Spleen (tissue), 11 donors: ENCODE data around the gene KMO. TPM values are rescaled to one million over a fixed set of nuclear protein-coding genes. Genes with fewer than 3 reads are reported as not detected.

Source experiments
- DNase-seq: peaks from one replicate; pipeline ENCODE4 v3.0.0-alpha.2; 2020
- H3K27ac ChIP-seq, 8 donors: fragments of 200-600 bp; sonication (generic) in 7 of 8; 1 replicate in 4 of 8; 2 replicates in 4 of 8; pipeline versions ENCODE4 v1.5.0 to v1.8.0; 2016 to 2021; ENCODE audit warnings: inconsistent platforms in 4 of 8, mild to moderate bottlenecking in 4 of 8, moderate library complexity in 1 of 8
- H3K27me3 ChIP-seq, 7 donors: fragments of 200-600 bp; sonication (generic) in 6 of 7; replicated peaks in 1 of 7; 1 replicate in 4 of 7; 2 replicates in 3 of 7; pipeline versions ENCODE4 v1.5.0 to v1.8.0; 2016 to 2021; ENCODE audit warnings: inconsistent platforms in 3 of 7, mild to moderate bottlenecking in 1 of 7
- H3K36me3 ChIP-seq, 6 donors: fragments of 200-600 bp; sonication (generic) in 5 of 6; 1 replicate in 4 of 6; 2 replicates in 2 of 6; pipeline versions ENCODE4 v1.5.0 to v1.8.0; 2016 to 2021; ENCODE audit warnings: inconsistent platforms in 2 of 6
- H3K4me1 ChIP-seq, 6 donors: fragments of 200-600 bp; sonication (generic) in 5 of 6; 1 replicate in 3 of 6; 2 replicates in 3 of 6; pipeline versions ENCODE4 v1.5.0 to v1.8.0; 2016 to 2021; ENCODE audit warnings: inconsistent platforms in 3 of 6
- H3K4me3 ChIP-seq, 8 donors: fragments of 200-600 bp; sonication (generic) in 7 of 8; 1 replicate in 4 of 8; 2 replicates in 4 of 8; pipeline versions ENCODE4 v1.5.0 to v1.8.0; 2016 to 2021; ENCODE audit warnings: inconsistent platforms in 4 of 8, mild to moderate bottlenecking in 4 of 8, moderate library complexity in 2 of 8
- H3K9me3 ChIP-seq, 8 donors: fragments of 200-600 bp; sonication (generic) in 7 of 8; 1 replicate in 4 of 8; 2 replicates in 4 of 8; pipeline versions ENCODE4 v1.5.0 to v1.8.0; 2016 to 2021; ENCODE audit warnings: inconsistent platforms in 4 of 8
- POLR2A ChIP-seq, 3 donors: fragments of 450-650 bp; IDR thresholded peaks; one replicate each; pipeline ENCODE4 v1.5.1; 2017; ENCODE audit warnings: antibody characterized with exemption in 3 of 3, mild to moderate bottlenecking in 1 of 3
- POLR2AphosphoS5 ChIP-seq, 3 donors: sonication (generic); formaldehyde crosslinking; IDR thresholded peaks; one replicate each; pipeline ENCODE4 v1.5.1; 2017; ENCODE audit warnings: antibody characterized with exemption in 3 of 3
- WGBS, 5 donors: extraction: QIAGEN DNeasy Blood & Tissue Kit in 3 of 5; methylation state at CpG; one replicate each; pipeline versions ENCODE4 v1.1.5 to v1.1.7; 2013 to 2018; 5-methylcytosine and 5-hydroxymethylcytosine counted together
- intact Hi-C: fragments of 100-400 bp; cut with DNase I; formaldehyde crosslinking; loops from one replicate; pipeline ENCODE4 v1.15.0; 2023; ENCODE audit warnings: low total_unique reads
- polyA plus RNA-seq, 3 donors: library from polyadenylated mRNA; stranded (reverse); fragments of 200-250 nt; gene quantifications; one replicate each; pipeline ENCODE4 v1.2.1, GENCODE V29; 2013
- total RNA-seq, 7 donors: library from RNA; depleted of rRNA in 3 of 7; stranded (reverse); fragments of >200 nt in 3 of 7; fragmentation: NEBNext Ultra II Directional in 4 of 7; extraction: Animal tissue kit (Norgen Biotek cat#: 25700) in 4 of 7; gene quantifications; one replicate each; pipeline versions ENCODE4 v1.1.0 to v1.2.1, GENCODE V29; 2016 to 2021
- TF ChIP-seq, protein P1 (sequence below), 11 experiments: fragments of 200-600 bp in 7 of 11; fragments of 450-650 bp in 4 of 11; sonication (generic) in 4 of 11; IDR thresholded peaks in 8 of 11; conservative IDR thresholded peaks in 3 of 11; 1 replicate in 7 of 11; 2 replicates in 4 of 11; pipeline versions ENCODE4 v1.4.0 to v1.8.0; 2016 to 2021; ENCODE audit warnings: antibody characterized with exemption in 11 of 11, inconsistent platforms in 4 of 11, mild to moderate bottlenecking in 1 of 11
- donor health status: healthy with polysubstance abuse.
- donor health status: DM: no; HTN: no; CAD: no; lungs with moderate emphysema.
- donor health status: DM: no; HTN: no; CAD: no.
- donor health status: Bipolar disorder and iron deficiency.
- donor health status: healthy.
- donor health status: DM: no; HTN: no; CAD: no.
- donor health status: DM: yes; HTN: yes; CAD: no.

Gene KMO
- total and polyA plus RNA-seq, 10 donors = 10.3 to 25.1 (median 15.2) TPM

DNA sequence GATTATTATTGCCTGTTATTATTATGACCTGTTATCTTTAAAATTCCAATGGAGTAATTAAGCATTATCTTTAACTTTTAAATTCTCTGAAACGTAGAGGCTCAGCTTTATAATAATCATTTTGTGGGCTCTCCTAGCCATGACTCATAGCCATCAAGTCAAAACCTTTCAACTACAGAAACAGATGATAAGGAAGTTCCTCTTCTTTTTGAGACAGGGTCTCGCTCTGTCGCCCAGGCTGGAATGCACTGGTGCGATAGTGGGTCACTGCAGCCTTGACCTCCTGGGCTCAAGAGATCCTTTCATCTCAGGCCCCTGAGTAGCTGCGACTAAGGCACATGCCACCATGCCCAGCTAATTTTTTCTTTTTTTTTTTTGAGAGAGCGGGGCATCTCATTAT is 64.5 kb downstream of the KMO start:
- no peaks in the 10 kb centered on the region for H3K9me3 ChIP-seq
- TF ChIP-seq POLR2A (IDR thresholded peaks at IDR 0.05) (no peak), POLR2AphosphoS5 (IDR thresholded peaks at IDR 0.05) (no peak)
- TF ChIP-seq, protein P1, sequence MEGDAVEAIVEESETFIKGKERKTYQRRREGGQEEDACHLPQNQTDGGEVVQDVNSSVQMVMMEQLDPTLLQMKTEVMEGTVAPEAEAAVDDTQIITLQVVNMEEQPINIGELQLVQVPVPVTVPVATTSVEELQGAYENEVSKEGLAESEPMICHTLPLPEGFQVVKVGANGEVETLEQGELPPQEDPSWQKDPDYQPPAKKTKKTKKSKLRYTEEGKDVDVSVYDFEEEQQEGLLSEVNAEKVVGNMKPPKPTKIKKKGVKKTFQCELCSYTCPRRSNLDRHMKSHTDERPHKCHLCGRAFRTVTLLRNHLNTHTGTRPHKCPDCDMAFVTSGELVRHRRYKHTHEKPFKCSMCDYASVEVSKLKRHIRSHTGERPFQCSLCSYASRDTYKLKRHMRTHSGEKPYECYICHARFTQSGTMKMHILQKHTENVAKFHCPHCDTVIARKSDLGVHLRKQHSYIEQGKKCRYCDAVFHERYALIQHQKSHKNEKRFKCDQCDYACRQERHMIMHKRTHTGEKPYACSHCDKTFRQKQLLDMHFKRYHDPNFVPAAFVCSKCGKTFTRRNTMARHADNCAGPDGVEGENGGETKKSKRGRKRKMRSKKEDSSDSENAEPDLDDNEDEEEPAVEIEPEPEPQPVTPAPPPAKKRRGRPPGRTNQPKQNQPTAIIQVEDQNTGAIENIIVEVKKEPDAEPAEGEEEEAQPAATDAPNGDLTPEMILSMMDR (IDR thresholded peaks at IDR 0.05 in 8 of 11, conservative IDR thresholded peaks at IDR 0.05 in 3 of 11) = no peak
- no peak overlapping the region for H3K4me3 ChIP-seq
- no peaks in the 10 kb centered on the region for H3K27me3 ChIP-seq
- no peak for DNase-seq
- H3K27ac ChIP-seq = no peak overlapping the region
- H3K36me3 ChIP-seq = peaks cover 0 to 39% (median 10%) of the 10 kb centered on the region in 6 donors
- intact Hi-C loops = no loop called here
- WGBS, 5 donors = 75 to 85% (median 83%) methylated on average over 6 of the region's 6 CpGs
- peaks cover 0 to 29% (median 8%) of the 10 kb centered on the region in 6 donors for H3K4me1 ChIP-seq

DNA sequence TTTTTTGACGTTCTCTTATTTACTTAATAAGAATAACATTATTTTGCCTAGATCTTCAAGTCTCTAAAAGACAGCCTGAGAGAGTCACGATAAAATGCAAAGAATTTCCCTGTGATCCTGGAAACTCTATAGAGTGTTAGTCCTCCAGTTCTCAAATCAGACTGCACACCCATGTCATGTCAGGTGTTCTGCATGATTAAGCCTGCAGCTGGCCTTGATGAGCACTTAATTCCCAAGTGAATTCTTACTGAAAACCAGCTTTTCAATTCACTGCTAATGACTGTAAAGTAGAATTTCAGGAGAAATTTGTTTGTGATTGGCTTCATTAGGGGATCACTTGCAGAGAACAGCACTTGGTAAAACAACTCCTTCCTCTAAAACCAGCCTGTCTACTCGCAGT is 66.1 kb downstream of the KMO start:
- no peak for DNase-seq
- Histone ChIP-seq H3K27me3 (no peaks in the 10 kb centered on the region), H3K27ac (no peak overlapping the region), H3K36me3 (peaks cover 0 to 48% (median 10%) of the 10 kb centered on the region in 6 donors), H3K4me3 (no peak overlapping the region), H3K9me3 (no peaks in the 10 kb centered on the region), H3K4me1 (peaks cover 0 to 29% (median 8%) of the 10 kb centered on the region in 6 donors)
- intact Hi-C loops = no loop called here
- 76 to 86% (median 80%) methylated on average over 3 of the region's 3 CpGs for WGBS, 5 donors
- TF ChIP-seq POLR2A (IDR thresholded peaks at IDR 0.05) = no peak
- TF ChIP-seq, protein P1 (IDR thresholded peaks at IDR 0.05 in 8 of 11, conservative IDR thresholded peaks at IDR 0.05 in 3 of 11) = no peak
- TF ChIP-seq POLR2AphosphoS5 (IDR thresholded peaks at IDR 0.05) = no peak

DNA sequence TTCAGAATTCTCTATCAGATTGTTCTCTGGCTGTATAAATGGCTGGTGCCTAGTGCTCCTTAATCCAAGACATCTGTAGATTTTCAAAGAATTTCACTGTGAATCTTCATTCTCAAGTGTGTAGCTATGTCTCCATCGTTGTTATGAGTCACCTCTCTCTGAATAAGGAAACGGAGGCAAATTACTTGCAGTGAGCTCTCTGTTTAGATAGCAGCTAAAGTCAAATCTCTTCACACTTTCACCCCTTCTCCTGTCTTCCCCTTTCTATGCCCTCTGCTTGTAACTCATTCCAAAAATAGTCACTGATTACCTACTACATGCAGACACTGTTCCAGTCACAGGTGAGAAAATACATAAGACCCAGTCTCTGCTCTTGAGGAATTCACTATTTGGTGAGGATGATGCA is 68.3 kb downstream of the KMO start:
- no peak for TF ChIP-seq POLR2A (IDR thresholded peaks at IDR 0.05)
- TF ChIP-seq, protein P1 (IDR thresholded peaks at IDR 0.05 in 8 of 11, conservative IDR thresholded peaks at IDR 0.05 in 3 of 11) = no peak
- TF ChIP-seq POLR2AphosphoS5 (IDR thresholded peaks at IDR 0.05) = no peak
- Histone ChIP-seq H3K27ac (peak overlapping the region in 3 of 8 donors; percentile 18 to 35 (median 34)), H3K36me3 (peaks cover 0 to 42% (median 2%) of the 10 kb centered on the region in 6 donors), H3K4me3 (no peak overlapping the region), H3K4me1 (peaks cover 0 to 29% (median 8%) of the 10 kb centered on the region in 6 donors), H3K9me3 (no peaks in the 10 kb centered on the region), H3K27me3 (no peaks in the 10 kb centered on the region)
- WGBS, 5 donors = 60 to 76% (median 63%) methylated on average over 2 of the region's 2 CpGs
- no peak for DNase-seq
- intact Hi-C loops = no loop called here

DNA sequence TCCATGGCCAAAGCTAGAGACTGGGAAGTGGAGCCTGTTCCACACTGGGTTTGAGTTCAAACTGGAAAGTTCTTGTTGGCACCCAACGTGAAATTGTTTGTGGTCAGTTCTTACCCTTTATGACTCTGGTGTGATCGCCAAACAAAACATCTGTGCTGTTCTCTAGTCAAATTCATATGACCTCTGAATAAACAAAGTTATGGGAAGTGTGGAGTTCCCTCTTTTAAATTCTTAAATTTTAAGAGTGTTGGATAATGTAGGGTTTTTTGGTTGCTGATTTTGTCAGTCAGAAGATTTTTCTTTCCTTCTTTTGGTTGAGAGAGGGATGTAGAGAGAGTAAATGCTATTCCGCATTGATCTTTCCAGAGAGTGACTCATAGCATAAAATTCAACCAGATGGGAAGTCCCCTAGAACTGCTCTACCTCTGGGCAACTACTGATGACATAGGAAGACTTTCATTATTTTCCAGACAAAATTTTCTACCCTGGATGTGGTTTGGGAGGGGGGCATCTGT is 71.6 kb downstream of the KMO start:
- no peaks in the 10 kb centered on the region for H3K27me3 ChIP-seq
- peaks cover 0 to 18% (median 4%) of the 10 kb centered on the region in 6 donors for H3K4me1 ChIP-seq
- peaks cover 0 to 27% (median 0%) of the 10 kb centered on the region in 6 donors for H3K36me3 ChIP-seq
- WGBS, 5 donors = 69 to 80% (median 71%) methylated on average over 3 of the region's 3 CpGs
- TF ChIP-seq POLR2AphosphoS5 (IDR thresholded peaks at IDR 0.05) = no peak
- no peak for TF ChIP-seq POLR2A (IDR thresholded peaks at IDR 0.05)
- TF ChIP-seq, protein P1 (IDR thresholded peaks at IDR 0.05 in 8 of 11, conservative IDR thresholded peaks at IDR 0.05 in 3 of 11) = no peak
- intact Hi-C loops = no loop called here
- peak overlapping the region in 2 of 8 donors; percentile 11 to 46 for H3K27ac ChIP-seq
- DNase-seq = no peak
- H3K4me3 ChIP-seq = no peak overlapping the region
- no peaks in the 10 kb centered on the region for H3K9me3 ChIP-seq
